GM23248 (cell line): ENCODE data around the gene RNF213. TPM values are rescaled to one million over a fixed set of nuclear protein-coding genes. Genes with fewer than 3 reads are reported as not detected.

Experiments used
- DNase-seq: peaks from one replicate; pipeline ENCODE4 v3.0.0-alpha.2; 2015
- H2AFZ ChIP-seq: fragments of 200-600 bp; sonication (generic); 2 replicates; pipeline ENCODE4 v1.6.1; 2016; ENCODE audit warnings: antibody characterized with exemption
- H3F3A ChIP-seq: fragments of 200-600 bp; sonication (generic); 2 replicates; pipeline ENCODE4 v1.6.1; 2016; ENCODE audit warnings: mild to moderate bottlenecking, antibody characterized with exemption, mixed run types; ENCODE audit not compliant: insufficient read depth
- H3K27ac ChIP-seq: fragments of 200-600 bp; sonication (generic); 2 replicates; pipeline ENCODE4 v1.5.1; 2016; ENCODE audit warnings: mild to moderate bottlenecking
- H3K27me3 ChIP-seq: fragments of 200-600 bp; sonication (generic); replicated peaks from 2 replicates; pipeline ENCODE4 v1.6.1; 2016; ENCODE audit warnings: mild to moderate bottlenecking; ENCODE audit not compliant: insufficient read depth
- H3K36me3 ChIP-seq: fragments of 200-600 bp; sonication (generic); 2 replicates; pipeline ENCODE4 v1.6.1; 2016; ENCODE audit warnings: low read depth, mild to moderate bottlenecking
- H3K4me1 ChIP-seq: fragments of 200-600 bp; sonication (generic); 2 replicates; pipeline ENCODE4 v1.6.1; 2016; ENCODE audit warnings: mild to moderate bottlenecking; ENCODE audit not compliant: insufficient read depth
- H3K4me2 ChIP-seq: fragments of 200-600 bp; sonication (generic); one replicate; pipeline ENCODE4 v1.6.1; 2016; ENCODE audit warnings: mild to moderate bottlenecking; ENCODE audit not compliant: unreplicated experiment
- H3K4me3 ChIP-seq: fragments of 200-600 bp; sonication (generic); 2 replicates; pipeline ENCODE4 v1.5.1; 2016; ENCODE audit warnings: mild to moderate bottlenecking
- H3K79me2 ChIP-seq: fragments of 200-600 bp; sonication (generic); 2 replicates; pipeline ENCODE4 v1.6.1; 2016; ENCODE audit warnings: mild to moderate bottlenecking; ENCODE audit not compliant: insufficient read depth
- H3K9ac ChIP-seq: fragments of 200-600 bp; sonication (generic); 2 replicates; pipeline ENCODE4 v1.6.1; 2016; ENCODE audit warnings: mild to moderate bottlenecking
- H3K9me2 ChIP-seq: fragments of 200-600 bp; sonication (generic); 2 replicates; pipeline ENCODE4 v1.6.1; 2016; ENCODE audit warnings: mixed run types, mild to moderate bottlenecking, moderate library complexity; ENCODE audit not compliant: insufficient read depth
- H3K9me3 ChIP-seq: fragments of 200-600 bp; sonication (generic); one replicate; pipeline ENCODE4 v1.6.1; 2017; ENCODE audit warnings: low read depth
- H4K20me1 ChIP-seq: fragments of 200-600 bp; sonication (generic); 2 replicates; pipeline ENCODE4 v1.6.0; 2016; ENCODE audit not compliant: insufficient read depth
- EZH2 ChIP-seq: fragments of 200-600 bp; sonication (generic); IDR thresholded peaks from 2 replicates; pipeline ENCODE4 v1.6.1; 2018; ENCODE audit warnings: antibody characterized with exemption, mild to moderate bottlenecking; ENCODE audit not compliant: insufficient read depth, poor library complexity, severe bottlenecking
- EZH2phosphoT487 ChIP-seq: fragments of 200-600 bp; sonication (generic); IDR thresholded peaks from 2 replicates; pipeline ENCODE4 v1.6.1; 2018; ENCODE audit warnings: antibody characterized with exemption, moderate library complexity, mild to moderate bottlenecking, low read depth; ENCODE audit not compliant: insufficient read depth
- WGBS, 2 experiments: methylation state at CpG; one replicate each; pipeline ENCODE4 v1.1.6; 2015 to 2017; ENCODE audit warnings: low lambda C conversion rate in 2 of 2, low coverage in 1 of 2; ENCODE audit errors: missing lambda C conversion rate in 2 of 2; 5-methylcytosine and 5-hydroxymethylcytosine counted together
- in situ Hi-C: fragments of 300-500 bp; cut with MboI; formaldehyde crosslinking; loops from 2 replicates; pipeline ENCODE4 v1.15.0; 2020
- polyA plus RNA-seq: library from polyadenylated mRNA; unstranded; fragments of >200 nt; fragmentation: Nextera tagmentation; extraction: Ambion mirVana; gene quantifications from 2 replicates; pipeline ENCODE4 v1.2.1, GENCODE V29; 2016
- total RNA-seq: library from RNA; depleted of rRNA; stranded (reverse); fragments of >200 nt; shearing (Covaris generic); gene quantifications from 2 replicates; pipeline ENCODE4 v1.2.3, GENCODE V29; 2014

Gene RNF213
- total and polyA plus RNA-seq, 2 experiments from 2014 or later = 18.8 to 45.0 TPM

DNA sequence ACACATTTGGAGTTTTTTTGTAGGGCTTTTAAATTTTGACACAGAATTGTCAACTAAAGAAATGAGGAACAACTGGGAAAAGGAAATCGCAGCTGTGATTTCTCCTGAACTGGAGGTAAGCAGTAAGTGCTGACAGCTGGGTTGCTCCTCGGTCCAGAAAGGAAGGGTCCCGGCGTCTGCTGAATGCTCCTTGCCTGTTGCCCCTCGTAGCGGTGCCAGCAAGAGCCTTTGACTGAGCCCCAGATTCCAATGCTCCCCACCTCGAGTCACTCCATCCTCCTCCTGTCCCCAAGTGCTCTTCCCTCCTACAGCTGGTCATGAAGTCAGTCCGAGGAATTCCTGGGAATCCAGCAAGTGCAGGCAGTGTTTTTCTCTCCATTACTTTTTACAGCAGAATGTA is 122.3 kb downstream of the RNF213 start:
- H2AFZ ChIP-seq = no peak overlapping the region
- TF ChIP-seq EZH2phosphoT487 (no peak), EZH2 (no peak)
- no peak for DNase-seq
- H3K79me2 ChIP-seq = no peaks in the 10 kb centered on the region
- in situ Hi-C loops = no loop called here
- no peaks in the 10 kb centered on the region for H3K9me3 ChIP-seq
- no peak overlapping the region for H3K9ac ChIP-seq
- H3K36me3 ChIP-seq = peaks cover 56% of the 10 kb centered on the region
- H3K27ac ChIP-seq = no peak overlapping the region
- no peaks in the 10 kb centered on the region for H3K4me1 ChIP-seq
- no peaks in the 10 kb centered on the region for H3K27me3 ChIP-seq
- no peak overlapping the region for H3K4me2 ChIP-seq
- no peaks in the 10 kb centered on the region for H4K20me1 ChIP-seq
- 72 to 73% methylated on average over 8 of the region's 8 CpGs for WGBS, 2 experiments
- no peak overlapping the region for H3K4me3 ChIP-seq
- no peaks in the 10 kb centered on the region for H3K9me2 ChIP-seq
- 0 out of 2 replicates have a peak, but pooled peaks cover 6% of the 10 kb centered on the region for H3F3A ChIP-seq

DNA sequence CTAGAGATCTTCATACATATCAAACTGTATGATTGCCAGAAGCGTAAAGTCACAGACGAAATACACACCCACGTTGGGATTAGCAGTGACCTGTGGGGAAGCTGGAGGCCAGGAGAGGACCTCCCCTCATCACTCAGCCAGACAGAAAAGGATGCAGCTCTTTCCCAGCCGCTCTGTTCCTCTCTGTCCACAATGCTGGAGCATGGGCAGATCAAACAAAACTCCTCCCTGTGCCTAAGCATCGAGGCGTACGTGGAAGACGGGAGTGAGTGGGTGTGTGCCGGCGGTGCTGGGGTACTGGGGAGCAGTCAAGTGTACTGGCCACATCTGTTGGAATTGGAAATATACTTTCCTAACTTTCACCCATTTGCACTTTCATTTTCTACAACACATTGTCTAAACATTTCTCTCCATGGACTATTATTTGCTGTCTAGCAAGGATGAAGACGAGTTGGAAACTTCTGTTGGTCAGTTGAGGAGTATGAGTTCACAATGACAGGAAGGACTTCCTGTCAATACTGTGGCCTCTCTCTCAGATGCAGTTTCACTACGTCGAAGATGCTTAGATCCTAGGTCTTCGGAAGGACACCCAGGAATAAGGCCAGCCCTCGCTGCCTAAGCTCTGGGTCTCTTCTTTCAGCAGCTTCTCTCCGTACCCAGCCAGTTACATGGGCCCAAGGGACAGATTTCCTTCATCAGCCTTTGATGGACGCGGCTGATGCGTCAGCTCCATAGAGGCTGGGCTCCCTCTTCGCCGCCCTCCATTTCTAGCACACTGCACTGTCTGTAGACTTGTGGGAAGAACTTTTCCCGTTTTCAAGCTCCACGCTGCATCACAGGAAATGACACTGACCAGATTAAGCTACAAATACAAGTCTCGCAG is 123.7 kb downstream of the RNF213 start:
- Histone ChIP-seq H2AFZ (no peak overlapping the region), H3K4me3 (no peak overlapping the region), H3K9ac (no peak overlapping the region), H3K36me3 (peaks cover 63% of the 10 kb centered on the region), H3F3A (0 out of 2 replicates have a peak, but pooled peaks cover 6% of the 10 kb centered on the region), H3K9me3 (no peaks in the 10 kb centered on the region), H3K79me2 (no peaks in the 10 kb centered on the region), H3K27ac (no peak overlapping the region), H4K20me1 (no peaks in the 10 kb centered on the region), H3K4me2 (no peak overlapping the region), H3K27me3 (no peaks in the 10 kb centered on the region), H3K9me2 (no peaks in the 10 kb centered on the region), H3K4me1 (no peaks in the 10 kb centered on the region)
- no peak for TF ChIP-seq EZH2
- WGBS, 2 experiments = 86 to 87% methylated on average over 24 of the region's 24 CpGs
- DNase-seq = no peak
- in situ Hi-C loops = no loop called here

DNA sequence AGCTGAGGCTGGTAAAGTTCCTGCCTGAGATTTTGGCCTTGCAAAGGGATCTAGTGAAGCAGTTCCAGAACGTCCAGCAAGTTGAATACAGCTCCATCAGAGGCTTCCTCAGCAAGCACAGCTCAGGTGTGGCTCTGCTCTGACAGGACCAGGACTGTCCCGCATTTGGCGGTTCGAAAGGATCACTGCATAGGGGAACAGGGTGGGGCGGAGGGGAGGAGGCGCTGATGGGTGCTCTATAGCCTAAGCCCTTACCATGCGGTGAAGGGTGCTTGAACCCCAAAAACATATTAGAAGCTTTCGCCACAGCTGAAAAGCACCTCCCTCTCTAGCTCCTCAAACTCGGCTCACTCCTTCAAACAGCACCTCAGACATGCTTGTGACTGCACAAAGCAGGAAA is 124.4 kb downstream of the RNF213 start:
- peaks cover 68% of the 10 kb centered on the region for H3K36me3 ChIP-seq
- in situ Hi-C loops = no loop called here

DNA sequence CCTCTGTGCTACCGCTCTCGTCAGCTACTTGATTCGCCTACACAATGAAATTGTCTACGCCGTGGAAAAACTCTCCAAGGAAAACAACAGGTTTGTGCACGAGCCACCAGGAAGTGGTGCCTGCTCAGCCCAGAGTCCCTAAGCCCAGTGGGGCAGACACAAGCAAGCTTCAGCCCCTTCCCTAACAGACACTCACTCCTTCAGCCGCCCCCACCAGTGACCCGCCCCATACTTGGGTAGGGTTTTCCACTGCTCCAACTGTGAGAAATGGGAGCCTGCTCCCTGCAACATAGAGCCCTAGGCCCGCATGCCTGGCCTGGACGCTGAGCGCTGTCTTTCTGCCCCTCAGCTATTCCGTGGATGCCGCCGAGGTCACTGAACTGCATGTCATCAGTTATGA is 125.7 kb downstream of the RNF213 start:
- no peak overlapping the region for H3K9ac ChIP-seq
- H3F3A ChIP-seq = 0 out of 2 replicates have a peak, but pooled peaks cover 6% of the 10 kb centered on the region
- no peaks in the 10 kb centered on the region for H3K4me1 ChIP-seq
- no peak overlapping the region for H2AFZ ChIP-seq
- H3K4me2 ChIP-seq = no peak overlapping the region
- no peaks in the 10 kb centered on the region for H3K9me3 ChIP-seq
- no peak overlapping the region for H3K27ac ChIP-seq
- H3K36me3 ChIP-seq = peaks cover 67% of the 10 kb centered on the region
- H3K27me3 ChIP-seq = no peaks in the 10 kb centered on the region
- no peaks in the 10 kb centered on the region for H3K9me2 ChIP-seq
- H3K79me2 ChIP-seq = no peaks in the 10 kb centered on the region
- H4K20me1 ChIP-seq = no peaks in the 10 kb centered on the region
- no peak overlapping the region for H3K4me3 ChIP-seq
- no peak for DNase-seq
- TF ChIP-seq EZH2 (no peak), EZH2phosphoT487 (no peak)
- in situ Hi-C loops = no loop called here
- WGBS, 2 experiments = 93 to 97% methylated on average over 14 of the region's 14 CpGs

More for the DNA sequence above, 124.4 kb downstream of the RNF213 start:
- Histone ChIP-seq H3K4me1 (no peaks in the 10 kb centered on the region), H3K4me2 (no peak overlapping the region), H3K27ac (no peak overlapping the region), H3K9ac (no peak overlapping the region), H3K4me3 (no peak overlapping the region), H2AFZ (no peak overlapping the region), H3K9me3 (no peaks in the 10 kb centered on the region), H3K79me2 (no peaks in the 10 kb centered on the region), H3K27me3 (no peaks in the 10 kb centered on the region), H3F3A (0 out of 2 replicates have a peak, but pooled peaks cover 6% of the 10 kb centered on the region), H4K20me1 (no peaks in the 10 kb centered on the region), H3K9me2 (no peaks in the 10 kb centered on the region)
- TF ChIP-seq EZH2 (no peak), EZH2phosphoT487 (no peak)
- 95 to 96% methylated on average over 9 of the region's 9 CpGs for WGBS, 2 experiments
- DNase-seq = no peak
